GM21515 (cell line): ENCODE data around the gene ROS1.
"Not testable (repeated sequence)": the region's sequence is repeated elsewhere in the genome, so short reads cannot be mapped to it uniquely, and the experiment has no call there.

Experiments
- ATAC-seq: cut with Tn5 transposase; IDR thresholded peaks from one replicate; pipeline ENCODE4 v1.9.1; 2021; ENCODE audit not compliant: unreplicated experiment

Gene ROS1

DNA sequence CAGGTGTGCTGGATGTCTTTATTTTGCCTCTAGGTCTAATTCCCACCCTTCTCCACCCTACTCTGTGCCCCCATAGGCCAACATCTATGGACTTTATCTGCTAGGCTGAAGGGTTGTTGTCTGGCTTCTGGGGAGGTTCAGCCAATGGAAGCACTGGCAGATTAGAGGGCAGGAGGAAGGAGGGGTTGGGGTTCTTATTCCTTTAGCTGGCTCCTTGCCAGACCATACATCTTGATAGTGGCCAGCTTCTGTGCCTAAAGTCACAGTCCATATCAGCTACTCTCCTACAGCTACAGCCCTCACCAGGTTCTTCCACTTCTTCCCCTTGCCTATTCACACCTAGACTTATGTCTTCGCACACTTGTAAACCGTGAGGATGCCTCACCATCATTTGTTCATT, 41.1 kb downstream of the ROS1 start:
- no peak for ATAC-seq

DNA sequence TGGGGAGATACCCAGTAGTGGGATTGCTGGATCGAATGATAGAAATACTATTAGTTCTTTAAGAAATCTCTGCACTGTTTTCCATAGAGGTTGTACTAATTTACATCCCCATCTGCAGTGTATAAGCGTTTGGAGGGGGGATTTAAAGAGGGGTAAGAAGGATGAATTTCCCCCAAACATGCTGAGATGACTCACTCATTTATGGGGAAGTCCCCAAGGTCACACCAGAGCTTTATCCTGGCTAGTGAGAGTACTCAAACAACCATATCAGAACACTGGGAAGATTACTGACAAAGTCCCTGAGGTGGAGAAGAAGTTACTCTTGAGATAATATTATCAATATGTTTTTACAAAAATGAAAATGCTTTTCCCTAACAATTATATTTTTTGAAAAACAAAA, 44.0 kb downstream of the ROS1 start:
- ATAC-seq, result no peak

DNA sequence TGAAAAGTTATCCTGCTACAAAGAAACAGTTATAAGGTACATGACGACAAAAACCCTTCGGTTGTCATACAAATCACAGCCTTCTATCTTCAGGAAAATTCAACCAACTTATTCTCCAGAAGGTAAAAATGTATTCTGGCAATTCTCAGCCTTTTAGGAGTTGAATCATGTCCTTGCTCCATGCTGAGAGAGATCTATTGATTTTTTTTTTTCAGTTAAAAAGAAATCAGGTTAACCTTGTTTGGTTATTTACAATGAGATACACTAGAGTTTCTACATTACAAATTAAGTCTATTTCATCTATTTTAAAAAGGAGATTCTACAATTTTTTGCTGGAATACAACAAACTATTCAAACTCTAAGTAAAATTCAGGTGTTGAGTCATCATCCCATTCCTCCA, 45.4 kb downstream of the ROS1 start:
- ATAC-seq, result no peak

DNA sequence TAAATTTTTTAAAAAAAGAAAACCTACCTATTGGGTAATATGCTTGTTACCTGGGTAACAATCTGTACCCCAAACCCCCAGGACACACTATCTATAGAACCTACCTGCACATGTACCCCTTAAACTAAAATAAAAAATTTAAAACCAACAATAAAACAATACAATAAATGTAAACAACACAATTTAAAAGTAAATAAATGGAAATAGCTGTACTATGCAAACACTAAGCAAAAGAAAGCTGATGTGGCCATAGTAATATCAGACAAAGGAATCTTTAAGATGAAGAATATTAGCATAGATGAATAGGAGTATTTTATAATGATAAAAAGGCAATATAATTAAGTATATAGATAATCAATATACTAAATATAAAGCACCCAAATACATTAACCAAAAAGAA, 50.3 kb downstream of the ROS1 start:
- ATAC-seq, result no peak

DNA sequence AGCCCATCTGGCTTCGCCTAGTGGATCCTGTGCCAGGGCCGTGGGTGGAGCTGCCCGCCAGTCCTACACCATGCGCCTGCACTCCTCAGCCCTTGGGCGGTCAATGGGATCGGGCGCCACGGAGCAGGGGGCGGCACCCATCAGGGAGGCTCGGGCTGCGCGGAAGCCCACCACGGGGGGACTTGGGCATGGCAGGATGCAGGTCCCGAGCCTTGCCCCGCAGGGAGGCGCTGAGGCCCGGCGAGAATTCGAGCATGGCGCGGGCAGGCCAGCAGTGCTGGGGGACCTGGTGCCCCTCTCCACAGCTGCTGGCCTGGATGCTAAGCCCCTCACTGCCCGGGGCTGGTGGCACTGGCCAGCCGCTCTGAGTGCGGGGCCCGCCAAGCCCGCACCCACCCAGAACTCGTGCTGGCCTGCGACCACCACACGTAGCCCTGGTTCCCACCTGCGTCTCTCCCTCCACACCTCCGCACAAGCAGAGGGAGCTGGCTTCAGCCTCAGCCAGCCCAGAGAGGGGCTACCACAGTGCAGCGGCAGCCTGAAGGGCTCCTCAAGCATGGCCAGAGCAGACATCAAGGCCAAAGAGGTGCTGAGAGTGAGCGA, 52.4 kb downstream of the ROS1 start:
- ATAC-seq, result no peak

DNA sequence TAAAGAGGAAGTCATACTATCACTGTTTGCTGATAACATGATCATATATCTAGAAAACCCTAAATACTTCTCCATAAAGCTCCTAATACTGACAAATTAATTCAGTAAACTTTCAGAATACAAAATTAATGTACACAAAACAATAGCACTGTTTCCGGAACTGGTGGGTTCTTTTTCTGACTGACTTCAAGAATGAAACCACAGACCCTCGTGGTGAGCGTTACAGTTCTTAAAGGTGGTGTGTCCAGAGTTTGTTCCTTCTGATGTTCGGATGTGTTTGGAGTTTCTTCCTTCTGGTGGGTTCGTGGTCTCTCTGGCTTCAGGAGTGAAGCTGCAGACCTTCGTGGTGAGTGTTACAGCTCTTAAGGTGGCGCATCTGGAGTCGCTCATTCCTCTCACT, 53.5 kb downstream of the ROS1 start:
- not testable (repeated sequence) for ATAC-seq

DNA sequence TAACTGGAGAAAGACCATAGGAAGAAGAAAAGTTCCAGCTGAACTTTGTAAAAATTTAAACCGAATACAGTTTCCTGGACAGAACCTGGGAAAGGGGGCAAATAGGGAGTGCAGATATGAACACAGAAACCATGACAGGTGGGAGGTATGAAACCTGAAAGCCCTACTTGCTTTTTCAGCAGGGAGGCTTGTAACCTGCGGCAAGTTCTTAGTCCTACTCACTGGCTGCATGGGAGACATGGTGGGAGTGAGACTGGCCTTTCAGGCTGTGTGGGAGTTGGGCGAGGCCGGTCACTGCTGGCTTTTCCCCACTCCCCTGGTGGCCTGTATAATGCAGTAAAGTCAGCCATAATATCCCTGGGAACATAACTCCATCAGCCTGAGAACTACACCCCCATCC, 54.2 kb downstream of the ROS1 start:
- no peak for ATAC-seq

DNA sequence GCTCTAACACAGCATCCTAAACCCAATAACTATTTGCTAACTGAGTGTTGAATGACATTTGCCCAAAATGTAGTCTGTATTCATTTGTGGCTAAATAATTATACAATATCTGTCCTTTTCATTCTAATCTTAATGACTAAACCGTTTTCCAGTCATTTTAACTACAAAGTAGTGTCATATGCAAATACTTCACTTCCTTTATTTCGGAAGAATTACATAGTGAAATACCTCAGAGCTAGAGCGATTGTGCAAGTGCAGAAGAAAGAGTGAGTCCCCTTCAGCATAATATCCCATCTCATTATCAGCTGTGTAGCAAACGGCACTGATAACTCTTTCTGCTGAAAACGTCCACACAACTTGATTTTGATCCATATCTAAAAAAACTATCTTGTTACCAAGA, 66.2 kb downstream of the ROS1 start:
- ATAC-seq, result no peak

DNA sequence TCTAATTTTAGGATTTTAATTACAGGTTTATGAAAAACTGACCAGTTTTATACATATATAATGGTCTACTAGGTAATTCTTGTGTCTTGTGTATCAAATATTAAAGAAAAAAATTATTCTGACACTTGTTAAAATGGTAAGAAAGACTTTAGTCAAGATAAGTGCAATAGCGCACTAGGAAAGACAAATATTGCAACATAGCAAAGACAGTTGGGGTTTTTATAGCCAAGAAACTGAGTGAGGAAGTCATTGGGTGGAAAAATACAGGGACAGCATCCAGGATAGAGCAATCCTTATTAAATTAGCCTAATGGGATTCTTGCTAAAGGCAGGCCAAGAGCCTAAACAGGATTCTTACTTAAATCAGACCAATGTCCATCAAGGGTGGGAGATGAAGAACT, 71.1 kb downstream of the ROS1 start:
- no peak for ATAC-seq

DNA sequence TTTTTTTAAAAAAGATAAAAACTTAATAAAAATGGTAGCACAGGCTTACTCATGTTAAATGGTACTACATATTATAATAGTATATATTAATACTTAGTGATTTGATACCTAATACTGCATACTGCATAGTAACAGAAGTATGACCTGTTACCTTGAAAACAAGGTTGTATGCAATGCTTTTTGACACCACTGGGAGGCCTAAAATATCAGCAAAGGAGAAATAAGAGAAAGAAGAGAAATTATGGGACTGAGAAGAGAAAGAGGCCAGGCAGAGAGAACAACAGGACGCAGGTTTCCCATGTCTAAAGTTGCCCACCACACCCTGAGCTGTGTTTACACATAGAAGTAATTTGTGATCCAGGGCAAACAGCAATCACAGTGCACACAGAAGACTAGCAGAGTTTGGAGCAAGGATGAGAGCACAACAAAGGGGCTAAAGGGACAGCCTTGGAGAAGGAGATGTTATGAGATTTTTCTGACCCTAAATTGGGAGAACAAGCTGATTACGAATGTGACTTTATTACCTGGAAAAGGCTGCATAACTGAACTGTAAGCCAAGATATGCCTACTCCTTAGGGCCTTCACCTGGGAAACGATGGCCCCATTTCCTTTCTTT, 73.2 kb downstream of the ROS1 start:
- no peak for ATAC-seq

DNA sequence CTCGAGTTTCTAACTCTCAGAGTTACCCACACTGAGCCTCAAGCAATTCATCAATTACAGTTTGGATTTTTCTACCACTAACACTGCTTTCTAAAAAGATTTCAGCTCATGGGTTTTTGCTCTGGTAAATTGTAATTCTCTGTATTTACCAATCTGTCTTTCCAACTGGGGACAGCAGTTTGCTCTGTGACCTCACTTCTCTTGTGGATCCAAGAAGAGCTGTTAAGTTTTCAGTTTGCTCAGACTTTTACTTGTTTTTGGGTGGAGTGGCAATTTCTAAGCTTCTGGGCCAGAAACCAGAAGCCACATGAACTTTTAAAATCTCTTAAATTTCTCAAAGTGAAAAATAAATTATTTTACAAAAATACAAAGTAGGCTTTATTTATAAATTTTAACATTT, 74.2 kb downstream of the ROS1 start:
- no peak for ATAC-seq

DNA sequence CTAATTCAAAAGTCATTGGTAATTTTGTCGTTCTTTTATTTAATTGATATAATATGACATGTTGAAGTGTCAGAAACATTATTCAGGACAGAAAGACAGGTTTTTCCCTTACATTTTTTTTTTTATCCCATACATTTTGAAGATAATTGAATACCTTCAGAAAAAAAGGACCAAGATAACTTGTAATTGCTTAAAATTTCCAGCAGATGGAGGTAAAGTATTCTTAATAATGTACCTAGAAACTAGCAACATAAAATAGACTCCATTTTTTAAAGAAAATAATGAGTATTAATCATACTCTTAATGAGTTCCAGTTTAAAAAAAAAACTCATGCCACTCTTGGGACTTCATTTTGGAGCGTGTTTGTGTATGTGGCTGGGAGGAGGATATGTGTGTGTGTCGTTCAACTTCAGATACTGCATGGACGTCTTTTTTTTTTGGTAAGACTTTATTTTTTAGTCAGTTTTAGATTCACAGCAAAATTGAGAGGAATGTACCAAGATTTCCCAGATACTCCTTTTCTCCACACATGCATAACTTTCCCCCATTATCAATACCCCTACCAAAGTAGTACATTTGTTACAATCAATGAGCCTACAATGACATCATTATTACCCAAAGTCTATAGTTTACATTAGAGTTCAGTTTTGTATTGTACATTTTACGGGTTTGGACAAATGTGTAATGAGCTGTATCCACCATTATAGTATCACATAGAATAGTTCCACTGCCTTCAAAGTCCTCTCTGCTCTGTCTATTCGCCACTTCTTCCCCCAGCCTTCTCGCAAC, 79.4 kb downstream of the ROS1 start:
- no peak for ATAC-seq

DNA sequence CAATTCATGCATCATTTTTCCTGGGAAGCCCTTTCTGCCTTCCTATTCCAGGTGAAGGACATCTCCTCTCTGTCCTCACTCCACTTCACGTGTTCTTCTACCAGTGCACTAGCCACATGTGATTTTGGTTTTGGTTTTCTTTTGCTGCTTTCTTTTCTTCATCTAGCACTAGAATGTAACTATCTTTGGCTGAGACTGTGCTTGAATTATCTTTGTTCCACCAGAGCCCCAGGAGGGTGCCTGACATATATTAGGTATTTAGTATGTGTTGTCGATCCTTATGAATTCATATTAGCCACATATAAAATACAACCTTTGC, 80.5 kb downstream of the ROS1 start:
- no peak for ATAC-seq

DNA sequence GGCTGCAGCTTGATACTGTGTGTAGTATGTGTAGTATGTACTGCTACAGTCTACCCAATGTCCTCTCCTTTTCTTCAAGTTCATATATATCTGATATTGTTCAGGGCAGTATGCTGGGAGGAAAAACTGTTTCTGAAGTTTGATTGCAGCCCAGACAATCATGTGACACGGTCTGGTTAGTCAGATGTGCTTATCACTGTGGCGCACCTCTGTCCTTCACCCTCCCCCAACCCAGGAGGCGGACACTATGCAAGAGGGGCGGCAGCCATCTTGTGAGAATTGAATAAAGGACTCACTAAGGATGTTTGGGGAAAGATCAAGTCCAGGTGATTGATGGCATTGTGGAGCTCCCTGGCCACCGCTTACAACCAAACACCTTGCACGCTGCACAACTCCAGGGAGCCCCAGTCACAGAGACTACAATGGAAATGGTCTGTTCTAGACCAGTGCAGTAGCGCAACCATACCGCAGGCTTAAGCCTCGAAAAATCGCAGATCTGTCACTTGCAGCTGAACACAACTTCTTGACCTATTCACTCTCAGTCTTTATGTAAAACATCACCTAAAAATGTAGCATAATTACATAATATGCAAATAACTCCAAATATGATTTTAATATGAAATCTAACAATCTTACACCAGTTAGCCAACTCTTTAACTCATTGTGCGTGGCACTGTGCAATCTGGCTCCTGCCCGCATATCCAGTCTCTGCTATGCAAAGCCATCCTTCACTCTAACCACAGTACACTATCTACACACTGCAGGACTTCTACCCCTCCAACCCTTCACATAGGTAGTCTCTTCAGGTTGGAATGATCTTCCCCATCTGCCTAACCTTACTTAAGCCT, 81.1 kb downstream of the ROS1 start:
- ATAC-seq, result no peak

DNA sequence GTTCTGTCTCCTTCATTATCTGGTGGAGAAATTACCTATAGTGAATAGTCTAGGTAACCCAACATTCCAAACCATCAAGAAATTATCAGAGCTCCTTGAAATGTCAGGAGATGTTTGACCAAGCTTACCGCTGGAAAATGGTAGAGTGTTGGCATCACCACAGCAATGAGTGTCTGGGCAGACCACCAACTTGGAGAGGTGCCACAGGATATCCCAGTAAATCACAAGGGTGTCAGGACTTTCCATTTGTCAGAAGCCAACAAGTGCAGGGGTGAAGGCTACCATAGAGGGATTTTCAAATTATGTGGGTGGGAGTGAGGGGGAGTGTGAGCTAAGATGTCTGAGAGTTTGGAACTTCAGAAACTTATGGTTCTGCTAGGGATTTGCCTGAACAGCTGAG, 87.2 kb downstream of the ROS1 start:
- no peak for ATAC-seq

DNA sequence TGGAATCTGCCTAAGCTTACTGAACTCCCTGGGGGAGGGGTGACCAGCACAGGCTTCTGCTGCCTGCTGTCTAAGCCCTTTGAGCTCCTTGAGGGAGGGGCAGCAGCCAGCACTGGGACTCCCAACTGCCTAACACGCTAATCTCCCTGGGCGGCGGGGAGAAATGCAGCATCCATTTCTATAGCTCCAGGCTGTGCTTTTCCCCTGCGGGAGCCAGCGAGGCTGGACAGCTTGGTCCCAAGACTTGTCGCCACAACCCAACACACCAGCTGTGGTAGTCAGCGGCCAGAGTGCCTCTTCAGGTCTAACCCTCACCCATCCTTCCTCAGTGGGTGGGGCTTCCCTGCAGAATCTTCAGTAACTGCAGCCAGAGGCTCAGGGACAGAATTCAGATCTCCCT, 95.8 kb downstream of the ROS1 start:
- no peak for ATAC-seq

DNA sequence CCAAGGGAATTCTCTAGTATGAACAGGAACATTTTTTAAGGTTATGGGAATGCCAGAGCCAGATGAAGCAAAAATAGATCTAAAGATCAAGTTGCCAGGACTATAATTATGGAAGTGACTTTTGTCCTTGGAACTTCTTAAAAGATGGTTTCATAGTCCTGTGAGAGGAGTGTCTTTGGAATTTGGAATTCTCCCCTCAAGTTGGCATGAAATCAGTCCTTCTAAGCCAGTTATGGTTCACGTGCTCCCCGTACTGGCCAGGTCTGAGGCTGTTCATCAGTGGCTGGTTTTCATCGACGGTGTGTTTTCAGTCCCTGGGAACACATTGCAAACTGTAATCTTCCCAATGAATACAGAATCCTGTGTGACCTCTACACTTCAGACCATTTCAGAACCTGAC, 97.2 kb downstream of the ROS1 start:
- ATAC-seq, result no peak

DNA sequence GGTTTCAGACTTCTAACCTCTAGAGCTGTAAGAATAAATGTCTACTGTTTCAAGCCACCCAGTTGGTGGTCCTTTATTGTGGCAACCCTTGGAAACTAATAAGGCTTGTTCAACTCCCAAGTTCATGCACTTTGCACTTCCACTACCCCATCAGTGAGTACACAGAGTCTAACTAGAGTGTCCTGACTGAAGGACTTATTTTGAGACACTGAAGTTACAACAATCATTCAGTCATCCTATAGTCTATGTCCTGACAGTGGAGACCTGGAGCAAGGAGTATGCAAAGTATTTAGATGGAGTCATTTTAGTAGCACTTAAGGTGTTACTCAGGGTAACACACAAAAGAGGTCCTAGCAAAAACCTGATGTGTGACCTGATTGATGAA, 97.7 kb downstream of the ROS1 start:
- no peak for ATAC-seq

DNA sequence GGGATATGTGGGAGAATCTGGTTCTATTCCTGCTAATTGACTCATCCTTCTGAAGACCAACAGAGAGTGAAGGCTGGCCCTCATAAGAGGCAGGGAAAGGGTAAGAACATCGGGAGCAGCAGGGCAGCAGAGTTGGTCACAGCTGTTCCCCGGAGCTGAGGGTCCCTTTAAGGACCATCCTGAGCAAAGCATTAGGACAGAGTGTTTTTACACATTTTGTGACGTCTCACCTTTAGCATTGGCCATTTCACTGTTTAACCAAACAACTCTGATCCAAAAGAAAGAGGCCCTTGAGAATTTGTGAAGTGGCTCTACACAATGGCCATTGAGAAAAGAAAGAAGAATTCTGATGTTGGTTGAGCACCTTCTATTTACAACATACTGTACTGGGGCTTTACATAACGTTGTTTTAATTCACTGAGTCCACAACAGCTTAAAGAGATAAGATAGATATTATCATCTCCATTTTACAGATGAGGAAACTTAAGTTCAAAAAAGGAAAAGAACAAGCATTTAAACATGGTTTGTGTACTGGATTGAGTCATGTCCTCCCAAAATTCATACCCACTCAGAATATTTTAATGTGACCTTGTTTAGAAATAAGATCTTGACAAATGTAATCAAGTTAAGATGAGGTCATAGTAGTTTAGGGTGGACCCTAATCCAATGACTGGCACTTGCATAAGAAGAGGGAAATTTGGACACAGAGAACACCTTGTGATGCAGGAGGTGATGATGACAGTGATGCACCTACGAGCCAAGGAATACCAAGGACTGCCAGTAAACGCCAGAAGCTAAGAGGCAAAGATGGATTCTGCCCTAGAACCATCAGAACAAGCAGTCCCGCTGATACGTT, 98.4 kb downstream of the ROS1 start:
- ATAC-seq, result no peak

DNA sequence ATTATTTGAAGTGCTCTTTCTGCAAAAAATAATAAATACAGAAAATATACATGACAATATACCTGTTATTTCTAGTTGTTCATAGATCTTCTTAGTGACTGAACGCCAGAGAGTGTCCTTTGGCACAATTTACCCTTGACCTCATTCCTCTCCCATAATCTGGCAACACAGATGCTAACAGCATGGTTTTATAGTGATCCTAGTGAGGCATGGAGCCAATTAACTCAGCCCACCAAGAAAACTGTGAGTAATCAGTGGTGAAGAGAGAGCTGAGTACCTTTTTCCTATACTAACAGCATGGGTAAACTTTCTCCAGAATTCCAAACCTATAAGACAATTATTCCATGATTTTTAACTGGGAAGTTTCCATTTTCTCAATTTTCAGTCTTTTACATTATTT, 99.3 kb downstream of the ROS1 start:
- ATAC-seq, result no peak

DNA sequence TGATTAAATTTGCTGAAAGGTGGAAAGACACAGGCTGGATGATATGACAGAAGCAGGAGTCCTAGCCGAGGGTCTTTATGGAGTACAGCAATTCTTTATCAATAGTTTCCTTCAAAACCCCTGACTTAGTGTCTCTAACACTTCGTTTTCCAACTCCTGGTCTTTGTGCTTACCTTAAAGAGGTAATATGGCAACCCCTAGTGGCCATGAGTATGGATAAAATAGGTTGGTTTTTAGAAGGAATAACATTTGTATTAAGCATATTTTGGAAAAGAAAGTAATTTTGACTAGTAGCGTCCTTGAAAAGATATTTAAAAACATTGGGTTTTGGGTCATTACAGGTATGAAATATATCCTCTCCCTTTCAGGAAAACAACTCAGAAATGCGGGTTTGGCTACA, 108.5 kb downstream of the ROS1 start:
- ATAC-seq, result no peak
